ENCODE data around the gene EEFSEC.

DNA sequence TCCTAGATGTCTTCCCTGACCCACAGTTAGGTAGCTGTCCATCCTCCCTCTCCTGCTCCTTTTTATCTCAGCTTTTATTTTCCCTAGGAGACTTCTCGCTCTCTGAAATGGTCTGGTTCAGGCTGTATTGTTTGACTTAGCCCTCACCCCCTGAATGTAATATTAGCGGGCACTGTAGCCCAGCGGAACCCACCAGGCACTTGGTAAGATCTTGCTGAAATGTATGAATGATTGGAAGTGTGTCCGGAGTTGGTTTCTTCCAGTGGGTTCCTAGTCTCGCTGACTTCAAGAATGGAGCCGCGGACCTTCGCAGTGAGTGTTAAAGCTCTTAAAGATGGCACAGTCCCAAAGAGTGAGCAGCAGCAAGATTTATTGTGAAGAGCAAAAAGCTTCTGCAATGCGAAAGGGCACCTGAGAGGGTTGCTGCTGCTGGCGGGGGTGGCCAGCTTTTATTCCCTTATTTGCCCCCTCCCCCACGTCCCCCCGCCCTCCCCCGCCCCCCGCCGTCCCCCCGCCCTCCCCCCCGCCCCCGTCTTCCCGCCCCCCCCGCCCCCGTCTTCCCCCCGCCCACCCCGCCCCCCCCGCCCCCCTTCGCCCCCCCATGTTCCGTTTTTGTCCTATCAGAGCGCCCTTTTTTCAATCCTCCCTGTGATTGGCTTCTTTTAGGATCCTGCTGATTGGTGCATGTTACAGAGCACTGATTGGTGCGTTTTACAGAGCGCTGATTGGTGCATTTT is 694 bp upstream of the EEFSEC start:
- TF ChIP-seq EZH2phosphoT487 (IDR thresholded peaks at IDR 0.05; ENCODE audit: low read length) (no peak), EZH2 (optimal IDR thresholded peaks at IDR 0.05; ENCODE audit: low read depth, low read length) (no peak)
- TF ChIP-seq, protein P1, sequence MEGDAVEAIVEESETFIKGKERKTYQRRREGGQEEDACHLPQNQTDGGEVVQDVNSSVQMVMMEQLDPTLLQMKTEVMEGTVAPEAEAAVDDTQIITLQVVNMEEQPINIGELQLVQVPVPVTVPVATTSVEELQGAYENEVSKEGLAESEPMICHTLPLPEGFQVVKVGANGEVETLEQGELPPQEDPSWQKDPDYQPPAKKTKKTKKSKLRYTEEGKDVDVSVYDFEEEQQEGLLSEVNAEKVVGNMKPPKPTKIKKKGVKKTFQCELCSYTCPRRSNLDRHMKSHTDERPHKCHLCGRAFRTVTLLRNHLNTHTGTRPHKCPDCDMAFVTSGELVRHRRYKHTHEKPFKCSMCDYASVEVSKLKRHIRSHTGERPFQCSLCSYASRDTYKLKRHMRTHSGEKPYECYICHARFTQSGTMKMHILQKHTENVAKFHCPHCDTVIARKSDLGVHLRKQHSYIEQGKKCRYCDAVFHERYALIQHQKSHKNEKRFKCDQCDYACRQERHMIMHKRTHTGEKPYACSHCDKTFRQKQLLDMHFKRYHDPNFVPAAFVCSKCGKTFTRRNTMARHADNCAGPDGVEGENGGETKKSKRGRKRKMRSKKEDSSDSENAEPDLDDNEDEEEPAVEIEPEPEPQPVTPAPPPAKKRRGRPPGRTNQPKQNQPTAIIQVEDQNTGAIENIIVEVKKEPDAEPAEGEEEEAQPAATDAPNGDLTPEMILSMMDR (IDR thresholded peaks at IDR 0.05; ENCODE audit: low read length): no peak

Measured in MM.1S (cell line).